Activated CD4-positive, alpha-beta T cell treated with anti-CD3 and anti-CD28 coated beads, Interleukin-2, amount 50 U/mL, for 16 hours (primary cell): ENCODE results near the gene THOP1.

Source experiments
- DNase-seq: peaks from one replicate; pipeline ENCODE4 v3.0.0-alpha.2; 2020

THOP1 gene

GRCh38 chr19:2820112-2820702, 34.9 kb downstream of the THOP1 start:
- no peak for DNase-seq

GRCh38 chr19:2822846-2823245, 37.5 kb downstream of the THOP1 start:
- DNase-seq = no peak

DNA sequence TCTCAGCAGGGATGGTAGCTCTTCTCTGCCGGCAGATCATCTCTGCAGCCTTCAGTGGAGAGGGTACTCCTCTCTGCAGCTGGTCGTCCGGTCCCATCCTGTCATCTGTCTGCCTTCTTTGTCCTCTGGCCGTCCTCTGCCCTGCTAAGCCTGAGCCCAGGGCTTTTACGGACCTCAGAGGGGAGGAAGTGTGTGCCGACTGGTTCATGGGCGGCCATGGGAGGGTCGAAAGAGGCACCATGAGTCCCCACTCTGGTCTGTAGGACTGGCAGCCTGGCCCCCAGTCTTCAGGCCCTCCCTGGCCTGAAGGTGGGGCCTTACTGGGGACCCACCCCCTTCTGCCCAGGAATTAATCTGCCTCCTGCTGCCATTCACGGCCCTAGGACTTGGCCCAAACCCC, 38.3 kb downstream of the THOP1 start:
- no peak for DNase-seq

DNA sequence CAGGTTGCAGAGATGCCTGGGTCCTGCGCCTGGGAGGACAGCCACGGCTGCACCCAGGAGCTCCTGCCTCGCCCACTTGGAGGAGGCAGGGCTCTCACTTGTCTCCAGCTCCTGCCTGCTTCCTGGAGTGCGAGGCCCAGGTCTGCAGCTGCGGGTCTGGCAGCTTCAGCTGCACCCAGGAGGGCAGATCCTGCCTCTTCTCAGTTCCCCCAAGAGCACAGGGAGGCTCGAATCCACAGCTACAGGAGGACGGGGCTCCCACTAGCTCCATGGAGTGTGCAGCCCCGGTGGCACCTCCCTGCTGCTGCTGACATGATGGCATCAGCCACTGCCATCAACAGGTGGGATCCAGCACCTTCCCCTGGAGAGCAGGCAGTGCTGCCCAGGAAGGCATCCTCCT, 38.8 kb downstream of the THOP1 start:
- no peak for DNase-seq

GRCh38 chr19:2827022-2827421, 41.7 kb downstream of the THOP1 start:
- DNase-seq = no peak

GRCh38 chr19:2827840-2828489, 42.7 kb downstream of the THOP1 start:
- DNase-seq = no peak

DNA sequence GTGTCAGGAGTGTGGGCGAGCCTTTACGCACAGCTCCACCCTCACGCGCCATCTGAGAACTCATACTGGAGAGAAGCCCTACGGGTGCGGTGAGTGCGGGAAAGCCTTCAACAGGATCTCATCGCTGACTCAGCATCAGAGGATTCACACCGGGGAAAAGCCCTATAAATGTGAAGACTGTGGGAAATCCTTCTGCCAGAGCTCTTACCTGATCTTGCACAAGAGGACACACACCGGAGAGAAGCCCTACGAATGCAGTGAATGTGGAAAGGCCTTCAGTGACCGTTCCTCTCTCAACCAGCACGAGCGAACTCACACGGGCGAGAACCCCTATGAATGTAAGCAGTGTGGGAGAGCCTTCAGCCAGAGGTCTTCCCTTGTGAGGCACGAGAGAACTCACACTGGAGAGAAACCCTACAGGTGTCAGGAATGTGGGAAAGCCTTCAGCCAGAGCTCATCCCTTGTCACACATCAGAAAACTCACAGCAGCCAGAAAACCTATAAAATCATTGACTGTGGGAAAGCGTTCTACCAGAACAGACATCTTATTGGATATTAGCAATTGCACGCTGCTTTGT, 49.1 kb downstream of the THOP1 start:
- DNase-seq = no peak

DNA sequence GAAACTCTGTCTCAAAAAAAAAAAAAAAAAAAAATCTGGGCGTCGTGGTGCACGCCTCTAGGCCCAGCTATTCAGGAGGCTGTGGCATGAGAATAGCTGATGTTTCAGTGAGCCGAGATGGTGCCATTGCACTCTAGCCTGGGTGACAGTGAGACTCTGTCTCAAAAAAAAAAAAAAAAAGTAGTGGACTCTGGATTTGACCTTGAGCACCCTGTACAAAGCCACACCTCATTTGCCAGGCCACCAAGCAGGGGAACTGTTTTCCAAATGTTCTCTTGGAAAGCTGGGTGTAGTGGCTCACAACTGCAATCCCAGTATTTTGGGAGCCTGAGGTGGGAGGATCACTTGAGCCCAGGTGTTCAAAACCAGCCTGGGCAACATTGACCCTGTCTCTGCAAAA, 52.1 kb downstream of the THOP1 start:
- DNase-seq = no peak

DNA sequence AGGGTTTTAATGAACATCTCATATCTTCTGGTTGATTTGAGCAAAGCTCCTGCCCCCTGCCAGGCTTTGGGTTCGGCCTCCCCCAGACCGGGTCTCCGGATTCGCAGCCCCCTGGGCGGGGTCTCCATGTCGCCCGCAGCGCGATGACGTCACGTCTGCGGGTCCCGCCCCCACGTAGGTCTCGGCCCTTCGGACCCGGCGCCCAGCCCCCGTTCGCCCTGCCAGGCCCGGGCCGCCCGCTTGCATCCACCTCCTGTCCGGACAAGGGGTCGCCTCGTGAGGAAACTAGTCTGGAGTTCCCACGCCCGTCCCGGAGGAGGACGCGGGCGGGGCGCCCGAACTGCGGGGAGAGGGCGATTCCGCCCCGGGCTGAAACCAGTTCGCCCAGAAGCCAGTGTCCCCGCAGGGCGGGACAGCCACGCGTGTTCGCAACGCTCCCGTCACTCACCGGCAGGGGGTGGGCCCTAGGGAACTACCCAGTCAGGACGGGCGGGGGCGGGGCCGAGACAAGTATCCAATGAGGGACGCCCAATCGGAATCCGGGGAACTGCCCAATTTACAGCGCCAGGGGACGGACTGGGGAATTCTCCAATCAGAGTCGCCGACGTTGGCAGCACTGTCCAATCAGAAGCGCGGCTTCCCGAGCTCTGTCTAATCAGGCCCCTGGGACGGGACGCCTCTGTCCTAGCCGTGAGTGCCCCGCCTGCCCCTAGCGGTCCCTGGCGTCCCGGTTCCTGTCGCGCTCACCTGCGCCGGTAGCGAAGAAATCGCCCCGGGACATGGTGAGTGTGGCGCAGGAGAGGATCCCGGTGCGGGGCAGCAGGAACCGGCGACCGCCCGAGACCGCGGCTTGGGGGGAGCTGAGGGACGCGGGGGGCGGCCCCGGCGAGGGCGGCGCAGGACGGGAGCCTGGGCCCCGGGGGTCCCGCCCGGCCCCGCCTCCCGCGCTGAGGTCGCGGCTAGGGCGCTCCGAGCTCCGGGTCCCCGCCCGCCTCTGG, 55.8 kb downstream of the THOP1 start, which contains the start of gene ZNF555:
ZNF555 (plus strand) TSS at position 682 of the 998 bp plus-strand sequence; CDS start at position 780, 98 bp downstream.
- DNase-seq = peak; percentile 97

DNA sequence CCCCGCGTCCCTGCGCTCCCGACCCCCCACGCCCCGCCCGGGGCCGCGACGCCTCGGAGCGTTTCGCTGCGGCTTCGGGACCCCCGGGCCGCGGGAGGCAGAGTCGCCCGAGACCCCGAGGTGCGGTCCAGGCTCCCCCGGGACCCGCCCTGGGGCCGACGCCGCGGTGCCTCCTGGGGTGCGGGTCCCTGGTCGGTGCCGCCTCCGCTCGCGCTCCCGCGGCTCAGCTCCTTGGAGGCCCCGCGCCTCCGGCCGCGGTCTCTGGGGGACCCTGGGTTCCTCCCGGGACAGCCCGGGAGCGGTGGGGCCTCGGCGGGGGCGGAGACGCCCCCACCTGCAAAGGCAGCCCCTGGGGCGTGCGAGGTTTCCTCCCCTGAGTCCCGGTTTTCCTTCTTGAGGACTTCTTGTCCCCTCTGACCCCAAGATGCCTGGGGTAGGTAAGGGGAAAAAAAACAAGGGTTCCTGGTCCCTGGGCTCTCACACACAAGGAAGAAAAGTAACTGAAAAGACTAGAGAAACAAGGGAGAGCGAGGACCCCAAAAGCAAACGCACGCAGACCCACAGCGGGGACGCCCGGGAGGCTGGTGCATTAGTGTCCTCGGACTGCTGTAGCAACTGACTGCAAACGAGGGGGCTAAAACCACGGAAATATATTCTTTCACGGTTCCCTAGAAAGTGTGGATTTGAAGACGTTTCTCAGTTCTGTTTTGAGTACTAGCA, 56.7 kb downstream of the THOP1 start:
- DNase-seq = no peak

DNA sequence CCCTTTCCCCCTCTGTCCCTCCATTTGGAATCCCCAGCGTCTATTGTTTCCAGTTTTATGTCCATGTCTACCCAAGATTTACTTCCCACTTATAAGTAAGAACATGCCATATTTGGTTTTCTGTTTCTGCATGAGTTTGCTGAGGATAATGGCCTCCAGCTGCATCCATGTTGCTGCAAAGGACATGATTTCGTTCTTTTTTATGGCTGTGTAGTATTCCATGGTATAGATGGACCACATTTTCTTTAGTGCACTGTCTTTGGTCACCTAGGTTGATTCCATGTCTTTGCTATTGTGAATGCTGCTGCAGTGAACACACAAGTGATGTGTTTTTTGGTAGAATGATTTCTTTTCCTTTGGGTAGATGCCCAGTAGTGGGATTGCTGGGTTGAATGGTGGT, 59.8 kb downstream of the THOP1 start:
- DNase-seq = no peak

- no peak for DNase-seq
Observed at GRCh38 chr19:2846180-2846894, 61.0 kb downstream of the THOP1 start.

DNA sequence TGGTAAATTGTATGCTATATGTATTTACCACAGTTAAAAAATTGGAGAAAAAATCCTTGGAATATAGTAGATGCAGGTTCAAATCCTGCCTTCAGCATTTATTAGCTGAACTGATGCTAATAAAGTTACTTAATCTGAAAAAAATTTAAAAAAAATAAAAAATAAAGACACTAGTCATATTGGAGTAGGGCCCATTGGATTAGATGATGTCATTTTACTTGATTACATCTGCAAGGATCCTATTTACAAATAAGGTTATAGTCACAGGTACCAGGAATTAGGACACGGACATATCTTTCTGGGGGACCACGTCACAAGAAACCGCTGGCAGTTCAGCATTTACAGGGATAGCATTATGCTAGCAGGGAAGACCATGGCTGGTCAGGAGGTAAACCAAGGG, 62.2 kb downstream of the THOP1 start:
- no peak for DNase-seq

GRCh38 chr19:2848616-2849015, 63.3 kb downstream of the THOP1 start:
- no peak for DNase-seq

DNA sequence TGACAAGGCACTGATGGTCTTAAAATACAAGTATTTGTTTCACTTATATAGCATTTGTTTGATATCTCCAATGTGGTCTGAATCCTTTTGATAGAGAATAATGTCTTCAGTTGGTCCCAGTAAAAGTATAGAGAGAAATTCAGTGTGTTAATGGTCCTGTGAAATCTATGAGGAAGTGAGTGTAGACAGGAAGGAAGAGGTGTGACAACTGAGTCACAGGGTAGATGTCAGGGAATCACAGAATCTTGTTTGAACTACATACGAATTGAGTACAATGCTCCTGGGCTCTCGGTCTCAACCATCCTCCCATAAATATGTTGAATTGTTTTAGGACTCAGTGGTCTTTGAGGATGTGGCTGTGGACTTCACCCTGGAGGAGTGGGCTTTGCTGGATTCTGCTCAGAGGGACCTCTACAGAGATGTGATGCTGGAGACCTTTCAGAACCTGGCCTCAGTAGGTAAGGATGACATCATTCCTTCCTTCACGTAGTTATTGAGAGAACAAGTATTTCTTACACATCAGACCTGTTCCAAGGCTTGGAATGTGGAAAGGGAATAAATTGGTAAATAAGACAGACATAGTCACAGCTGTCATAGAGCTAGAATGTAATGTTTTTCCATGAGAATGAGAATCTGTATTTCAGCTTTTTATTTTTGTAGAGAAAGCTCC, 65.1 kb downstream of the THOP1 start:
- DNase-seq = no peak

- no peak for DNase-seq
Observed at GRCh38 chr19:2852598-2852997, 67.3 kb downstream of the THOP1 start.

GRCh38 chr19:2853015-2853606, 67.8 kb downstream of the THOP1 start:
- DNase-seq = no peak

DNA sequence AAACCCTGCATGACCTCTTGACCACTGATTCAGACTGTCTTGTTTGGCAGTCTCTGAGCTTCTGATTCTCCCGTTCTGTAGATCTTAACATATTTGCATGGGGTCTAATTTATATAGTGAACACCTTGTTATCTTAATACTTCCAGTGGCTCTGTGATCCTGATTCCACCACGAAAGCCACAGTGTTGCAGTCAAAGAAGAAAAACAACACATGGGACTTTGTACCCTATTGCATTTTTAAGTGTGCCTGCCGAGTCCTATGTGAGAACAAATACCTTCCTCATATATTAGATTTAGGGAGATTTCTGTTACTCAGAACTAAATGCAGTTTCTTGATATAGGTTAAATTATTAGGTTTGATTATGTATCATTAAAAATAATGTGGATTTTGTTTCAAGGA, 69.5 kb downstream of the THOP1 start:
- DNase-seq = no peak

- DNase-seq = no peak
Observed at GRCh38 chr19:2856457-2857050, 71.3 kb downstream of the THOP1 start.

GRCh38 chr19:2858864-2859263, 73.6 kb downstream of the THOP1 start:
- no peak for DNase-seq

DNA sequence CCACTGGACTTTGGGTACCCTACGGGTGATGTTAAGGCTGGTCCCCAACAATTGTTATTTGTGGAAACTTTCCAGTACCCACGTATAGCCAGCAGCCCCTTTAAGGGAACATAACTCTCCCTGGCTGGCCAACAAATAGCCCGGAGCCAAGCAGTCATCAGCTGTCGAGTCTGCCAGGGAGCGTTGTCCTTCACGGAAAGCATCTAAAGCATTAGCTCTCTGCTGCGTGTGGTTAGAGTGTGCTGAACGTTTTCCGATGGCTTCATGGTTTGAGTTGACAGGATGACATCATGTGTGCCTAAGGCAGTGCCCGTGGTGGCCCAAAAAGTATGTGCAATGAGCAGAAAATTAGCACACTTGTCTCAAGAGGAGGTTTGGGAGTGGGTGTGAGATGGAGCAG, 78.5 kb downstream of the THOP1 start:
- DNase-seq = no peak
